ENCODE data around the gene COL2A1. TPM values are rescaled to one million over a fixed set of nuclear protein-coding genes. Genes with fewer than 3 reads are reported as not detected.

The COL2A1 gene
- total and polyA plus RNA-seq, 2 donors (not counting 3 experiments of a cell fraction or from before 2014, with no cell fraction given), result not detected

GRCh38 chr12:48021485-48022179 is 17.4 kb upstream of the COL2A1 start:
- intact Hi-C loops (cut with micrococcal nuclease) (no loop called here), dilution Hi-C loops (cut with MboI; ENCODE audit: extremely low pct_ligation_motif_present, low sequenced_read_pairs) (no loop called here)
- Histone ChIP-seq H4K20me1 (replicated peaks; ENCODE audit: control insufficient read depth, extremely low read depth, insufficient read depth, low read length) (no peaks in the 10 kb centered on the region), H2AFZ (ENCODE audit: low read depth, low read length) (no peak overlapping the region), H3K4me1 (ENCODE audit: control insufficient read depth, extremely low read depth, insufficient read depth, low read length) (no peaks in the 10 kb centered on the region), H3K27ac (ENCODE audit: insufficient read depth, low read depth, low read length) (no peak overlapping the region), H3K4me2 (ENCODE audit: insufficient read depth, low read length) (no peak overlapping the region), H3K9me3 (replicated peaks; ENCODE audit: control insufficient read depth, insufficient read depth, low read length) (no peaks in the 10 kb centered on the region), H3K79me2 (ENCODE audit: control insufficient read depth, insufficient read depth, low read length) (no peaks in the 10 kb centered on the region), H3K27me3 (ENCODE audit: control insufficient read depth in 2 of 2, insufficient read depth in 2 of 2, low read length in 2 of 2) (peaks cover 15 to 44% of the 10 kb centered on the region in 2 experiments), H3K9ac (replicated peaks; ENCODE audit: extremely low read depth, insufficient read depth, low read length) (no peak overlapping the region), H3K9me1 (replicated peaks; ENCODE audit: control insufficient read depth, extremely low read depth, insufficient read depth, low read length) (no peaks in the 10 kb centered on the region), H3K4me3 (replicated peaks in 1 of 3; ENCODE audit: insufficient read depth in 1 of 3, low read depth in 1 of 3, low read length in 3 of 3) (no peak overlapping the region), H3K36me3 (ENCODE audit: control insufficient read depth in 2 of 2, extremely low read depth in 1 of 2, insufficient read depth in 2 of 2, low read length in 2 of 2) (no peaks in the 10 kb centered on the region)
- CTCF ChIA-PET, result no interaction called here
- BruUV-seq (replicated peaks), result no TSS peak
- DNase-seq (ENCODE audit: low read depth, low spot score) (no peak), FAIRE-seq (no peak)
- no peak for TF ChIP-seq MAX (IDR thresholded peaks at IDR 0.05; ENCODE audit: insufficient read depth, insufficient read length)
- POLR2A ChIA-PET, result interaction anchor here (0.6 kb wide), 1 partner anchor 147 kb away, joined by 7 read pairs; no protein-coding TSS in a partner anchor

GRCh38 chr12:48019639-48020265 is 15.5 kb upstream of the COL2A1 start:
- Histone ChIP-seq H3K36me3 (ENCODE audit: control insufficient read depth in 2 of 2, extremely low read depth in 1 of 2, insufficient read depth in 2 of 2, low read length in 2 of 2) (no peaks in the 10 kb centered on the region), H3K27me3 (ENCODE audit: control insufficient read depth in 2 of 2, insufficient read depth in 2 of 2, low read length in 2 of 2) (peaks cover 16 to 45% of the 10 kb centered on the region in 2 experiments), H3K9ac (replicated peaks; ENCODE audit: extremely low read depth, insufficient read depth, low read length) (no peak overlapping the region), H2AFZ (ENCODE audit: low read depth, low read length) (no peak overlapping the region), H3K4me1 (ENCODE audit: control insufficient read depth, extremely low read depth, insufficient read depth, low read length) (no peaks in the 10 kb centered on the region), H3K79me2 (ENCODE audit: control insufficient read depth, insufficient read depth, low read length) (no peaks in the 10 kb centered on the region), H4K20me1 (replicated peaks; ENCODE audit: control insufficient read depth, extremely low read depth, insufficient read depth, low read length) (no peaks in the 10 kb centered on the region), H3K27ac (ENCODE audit: insufficient read depth, low read depth, low read length) (no peak overlapping the region), H3K9me3 (replicated peaks; ENCODE audit: control insufficient read depth, insufficient read depth, low read length) (no peaks in the 10 kb centered on the region), H3K4me3 (replicated peaks in 1 of 3; ENCODE audit: insufficient read depth in 1 of 3, low read depth in 1 of 3, low read length in 3 of 3) (no peak overlapping the region), H3K9me1 (replicated peaks; ENCODE audit: control insufficient read depth, extremely low read depth, insufficient read depth, low read length) (no peaks in the 10 kb centered on the region), H3K4me2 (ENCODE audit: insufficient read depth, low read length) (no peak overlapping the region)
- DNase-seq (ENCODE audit: low read depth, low spot score) (no peak), FAIRE-seq (no peak)
- dilution Hi-C loops (cut with MboI; ENCODE audit: extremely low pct_ligation_motif_present, low sequenced_read_pairs) (no loop called here), intact Hi-C loops (cut with micrococcal nuclease) (no loop called here)
- ChIA-PET CTCF (no interaction called here), POLR2A (no interaction called here)
- no TSS peak for BruUV-seq (replicated peaks)
- TF ChIP-seq MAX (IDR thresholded peaks at IDR 0.05; ENCODE audit: insufficient read depth, insufficient read length) (no peak), FOS (IDR thresholded peaks at IDR 0.05; ENCODE audit: borderline replicate concordance, insufficient read depth, low read length) (no peak), GATA2 (IDR thresholded peaks at IDR 0.05; ENCODE audit: insufficient read depth, insufficient read length, low read depth, low read length) (no peak), MYC (IDR thresholded peaks at IDR 0.05; ENCODE audit: low read depth, low read length) (no peak), JUN (IDR thresholded peaks at IDR 0.05; ENCODE audit: borderline replicate concordance, insufficient read depth, insufficient read length, low read depth) (no peak), POLR2A (IDR thresholded peaks at IDR 0.05; ENCODE audit: low read depth, low read length) (no peak), POLR2AphosphoS5 (IDR thresholded peaks at IDR 0.05; ENCODE audit: insufficient read depth, low read depth, low read length) (no peak), EZH2 (IDR thresholded peaks at IDR 0.05; ENCODE audit: borderline replicate concordance, low read depth, low read length, severe bottlenecking) (no peak), CTCF (IDR thresholded peaks at IDR 0.05; ENCODE audit: extremely low read depth in 1 of 2, insufficient read depth in 1 of 2, low read depth in 1 of 2, low read length in 2 of 2) (no peak)

All from endothelial cell of umbilical vein (primary cell).